Measurements from ENCODE around the gene YPEL3. TPM values are rescaled to one million over a fixed set of nuclear protein-coding genes. Genes with fewer than 3 reads are reported as not detected.
A peak's percentile ranks its signal among the peaks of the same experiment; 100 is the strongest.
"Not testable (repeated sequence)": the region's sequence is repeated elsewhere in the genome, so short reads cannot be mapped to it uniquely, and the experiment has no call there.

Gene YPEL3
- total RNA-seq, 1 donor from 2014 or later = 9.6 TPM

DNA sequence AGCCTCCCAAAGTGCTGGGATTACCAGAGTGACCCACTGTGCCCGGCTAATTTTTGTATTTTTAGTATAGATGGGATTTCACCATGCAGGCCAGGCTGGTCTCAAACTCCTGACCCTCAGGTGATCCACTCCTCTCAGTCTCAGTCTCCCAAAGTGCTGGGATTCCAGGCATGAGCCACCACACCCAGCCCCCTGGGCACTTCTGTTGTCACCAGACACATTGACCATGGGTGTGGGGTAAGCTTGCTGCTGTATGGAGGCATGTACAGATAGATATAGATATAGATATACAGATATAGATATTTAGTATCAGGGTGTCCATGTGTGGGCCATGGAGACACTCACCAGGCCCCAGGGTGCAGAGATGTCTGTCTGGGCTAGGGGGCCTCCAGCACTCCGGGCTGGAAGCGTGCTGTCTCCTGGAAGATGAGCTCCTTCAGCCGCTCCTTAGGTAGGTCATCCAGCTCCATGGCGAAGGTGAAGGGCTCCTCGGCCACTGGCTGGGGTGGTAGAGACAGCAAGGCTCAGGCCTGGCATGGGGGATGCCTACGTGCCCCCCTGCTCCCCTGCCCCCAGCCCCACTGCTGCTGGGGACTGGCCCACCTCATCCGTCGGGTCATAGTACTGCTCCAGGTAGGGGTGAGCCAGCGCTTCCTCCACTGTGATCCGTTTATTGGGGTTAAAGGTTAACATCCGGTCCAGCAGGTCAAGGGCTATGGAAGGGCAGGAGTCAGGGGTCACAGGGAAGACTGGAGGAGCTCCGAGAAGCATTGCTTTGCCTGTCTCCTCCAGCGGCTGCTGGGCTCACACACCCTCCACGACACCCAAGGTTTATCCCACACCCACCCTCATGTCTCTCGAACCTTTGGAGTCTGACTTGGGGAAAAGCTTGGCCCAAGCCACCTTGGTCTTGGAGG lies 20.5 kb upstream of the YPEL3 start:
- Mint-ChIP-seq H3K27ac (ENCODE audit: unreplicated experiment) (no peak overlapping the region), H3K36me3 (ENCODE audit: low read depth) (no peaks in the 10 kb centered on the region), H3K9me3 (no peaks in the 10 kb centered on the region), H3K4me3 (no peak overlapping the region), H3K27me3 (ENCODE audit: low read depth) (no peaks in the 10 kb centered on the region), H3K4me1 (peaks cover 3% of the 10 kb centered on the region)
- TF ChIP-seq, protein P1, sequence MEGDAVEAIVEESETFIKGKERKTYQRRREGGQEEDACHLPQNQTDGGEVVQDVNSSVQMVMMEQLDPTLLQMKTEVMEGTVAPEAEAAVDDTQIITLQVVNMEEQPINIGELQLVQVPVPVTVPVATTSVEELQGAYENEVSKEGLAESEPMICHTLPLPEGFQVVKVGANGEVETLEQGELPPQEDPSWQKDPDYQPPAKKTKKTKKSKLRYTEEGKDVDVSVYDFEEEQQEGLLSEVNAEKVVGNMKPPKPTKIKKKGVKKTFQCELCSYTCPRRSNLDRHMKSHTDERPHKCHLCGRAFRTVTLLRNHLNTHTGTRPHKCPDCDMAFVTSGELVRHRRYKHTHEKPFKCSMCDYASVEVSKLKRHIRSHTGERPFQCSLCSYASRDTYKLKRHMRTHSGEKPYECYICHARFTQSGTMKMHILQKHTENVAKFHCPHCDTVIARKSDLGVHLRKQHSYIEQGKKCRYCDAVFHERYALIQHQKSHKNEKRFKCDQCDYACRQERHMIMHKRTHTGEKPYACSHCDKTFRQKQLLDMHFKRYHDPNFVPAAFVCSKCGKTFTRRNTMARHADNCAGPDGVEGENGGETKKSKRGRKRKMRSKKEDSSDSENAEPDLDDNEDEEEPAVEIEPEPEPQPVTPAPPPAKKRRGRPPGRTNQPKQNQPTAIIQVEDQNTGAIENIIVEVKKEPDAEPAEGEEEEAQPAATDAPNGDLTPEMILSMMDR (conservative IDR thresholded peaks at IDR 0.05) = no peak
- DNase-seq (ENCODE audit: low read depth, low spot score) = no peak

DNA sequence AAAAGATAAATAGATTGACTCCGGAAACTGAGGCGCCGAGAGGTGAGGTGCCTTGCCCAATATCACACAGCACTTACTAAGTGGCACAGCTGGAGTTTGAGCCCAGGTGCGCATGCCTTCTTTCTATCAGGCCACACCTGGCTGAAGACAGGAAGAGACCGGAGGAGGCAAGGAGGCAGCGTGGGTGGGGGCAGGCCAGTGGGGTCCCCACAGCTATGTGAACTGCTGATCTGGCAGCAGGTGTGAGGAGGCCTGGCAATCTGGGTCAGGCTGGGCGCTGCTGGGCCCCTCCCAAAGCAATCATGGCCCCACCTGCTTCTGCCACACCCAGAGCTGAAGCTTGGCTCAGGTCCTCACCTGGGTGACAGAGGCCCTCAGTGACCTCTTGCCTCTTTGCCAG lies 19.2 kb upstream of the YPEL3 start:
- Mint-ChIP-seq H3K4me1 (peaks cover 6% of the 10 kb centered on the region), H3K9me3 (no peaks in the 10 kb centered on the region), H3K4me3 (peak overlapping the region; percentile 34), H3K27me3 (ENCODE audit: low read depth) (no peaks in the 10 kb centered on the region), H3K36me3 (ENCODE audit: low read depth) (peaks cover 3% of the 10 kb centered on the region), H3K27ac (ENCODE audit: unreplicated experiment) (no peak overlapping the region)
- TF ChIP-seq, protein P1 (conservative IDR thresholded peaks at IDR 0.05) = no peak
- no peak for DNase-seq (ENCODE audit: low read depth, low spot score)

DNA sequence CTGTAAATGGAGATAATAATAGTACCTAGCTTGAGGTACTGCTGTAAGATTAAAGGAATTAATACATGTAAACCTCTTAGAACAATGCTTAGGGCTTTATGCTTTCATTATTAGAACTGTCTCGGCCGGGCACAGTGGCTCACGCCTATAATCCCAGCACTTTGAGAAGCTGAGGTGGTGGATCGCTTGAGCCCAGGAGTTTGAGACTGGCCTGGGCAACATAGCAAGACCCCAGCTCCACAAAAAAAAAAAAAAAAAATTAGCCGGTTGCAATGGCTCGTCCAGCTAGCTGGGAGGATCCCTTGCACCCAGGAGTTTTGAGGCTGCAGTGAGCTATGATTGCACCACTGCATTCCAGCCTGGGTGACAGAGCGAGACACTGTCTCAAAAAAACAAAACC lies 18.8 kb upstream of the YPEL3 start:
- not testable (repeated sequence) for H3K4me1 Mint-ChIP-seq; DNase-seq (ENCODE audit: low read depth, low spot score); H3K9me3 Mint-ChIP-seq; H3K36me3 Mint-ChIP-seq (ENCODE audit: low read depth); H3K27ac Mint-ChIP-seq (ENCODE audit: unreplicated experiment); H3K27me3 Mint-ChIP-seq (ENCODE audit: low read depth)
- H3K4me3 Mint-ChIP-seq = peak overlapping the region; percentile 34

DNA sequence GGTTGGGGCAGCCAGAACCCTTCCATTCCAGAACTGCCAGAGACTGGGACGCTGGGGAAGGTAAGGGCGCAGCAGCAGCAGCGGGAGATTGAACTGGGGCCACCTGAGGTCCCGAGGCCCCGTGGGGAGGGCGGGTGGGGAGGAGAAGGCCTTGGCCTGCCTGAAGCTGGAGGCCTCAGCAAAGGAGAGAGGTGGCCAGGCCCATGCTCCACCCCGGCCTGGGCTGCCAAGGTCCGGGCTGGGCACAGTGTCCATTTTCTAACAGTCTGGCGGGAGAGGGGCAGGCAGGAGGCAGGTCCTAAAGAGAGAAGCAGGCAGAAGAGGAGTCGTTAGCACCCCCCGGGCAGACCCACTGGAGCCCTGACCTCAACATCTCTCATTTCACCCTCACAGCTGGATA lies 18.4 kb upstream of the YPEL3 start:
- H3K36me3 Mint-ChIP-seq (ENCODE audit: low read depth) = peaks cover 3% of the 10 kb centered on the region
- no peak overlapping the region for H3K27ac Mint-ChIP-seq (ENCODE audit: unreplicated experiment)
- no peaks in the 10 kb centered on the region for H3K9me3 Mint-ChIP-seq
- H3K4me1 Mint-ChIP-seq = peaks cover 6% of the 10 kb centered on the region
- no peak for DNase-seq (ENCODE audit: low read depth, low spot score)
- H3K27me3 Mint-ChIP-seq (ENCODE audit: low read depth) = no peaks in the 10 kb centered on the region
- no peak overlapping the region for H3K4me3 Mint-ChIP-seq
- TF ChIP-seq, protein P1 (conservative IDR thresholded peaks at IDR 0.05) = no peak

DNA sequence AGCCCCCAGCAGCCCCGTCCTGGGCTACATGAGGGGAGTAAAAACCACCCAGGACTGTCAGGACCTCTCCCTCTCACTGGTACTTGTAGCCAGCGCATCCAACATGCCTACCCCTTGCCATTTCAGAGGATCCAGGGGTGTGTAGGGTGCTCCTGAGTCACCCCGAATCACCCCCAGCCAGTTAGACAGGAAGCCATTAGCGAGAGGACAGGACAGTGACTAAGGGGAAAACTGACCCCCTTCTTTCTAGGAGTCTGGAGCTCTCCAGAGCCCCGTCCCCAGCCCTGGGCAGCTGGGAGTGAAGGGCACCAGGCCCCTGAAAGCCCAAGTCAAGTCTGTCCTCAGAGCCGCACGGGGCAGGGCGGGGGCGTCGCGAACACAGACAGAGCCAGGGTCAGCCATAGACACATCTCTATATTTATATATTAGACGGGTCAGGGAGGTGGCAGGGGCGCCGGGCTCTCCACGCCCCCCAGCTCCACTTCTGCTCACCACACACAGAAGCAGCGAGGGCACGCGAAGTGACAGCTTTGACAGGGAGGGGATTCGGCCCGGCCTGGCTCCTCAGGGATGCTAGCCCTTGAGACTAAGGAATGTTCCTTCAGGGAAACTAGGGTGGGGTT lies 17.8 kb upstream of the YPEL3 start:
- Mint-ChIP-seq H3K4me3 (no peak overlapping the region), H3K4me1 (peaks cover 6% of the 10 kb centered on the region), H3K9me3 (no peaks in the 10 kb centered on the region), H3K27ac (ENCODE audit: unreplicated experiment) (no peak overlapping the region), H3K27me3 (ENCODE audit: low read depth) (no peaks in the 10 kb centered on the region), H3K36me3 (ENCODE audit: low read depth) (peaks cover 3% of the 10 kb centered on the region)
- TF ChIP-seq, protein P1 (conservative IDR thresholded peaks at IDR 0.05) = no peak
- no peak for DNase-seq (ENCODE audit: low read depth, low spot score)
